ENCODE data around the gene AP3D1. TPM values are rescaled to one million over a fixed set of nuclear protein-coding genes. Genes with fewer than 3 reads are reported as not detected.

AP3D1 gene
- total RNA-seq, 1 donor from 2014 or later = 146 TPM

- no peak overlapping the region for H3K4me3 Mint-ChIP-seq
- H3K27me3 Mint-ChIP-seq (ENCODE audit: low read depth) = no peaks in the 10 kb centered on the region
- H3K4me1 Mint-ChIP-seq = peaks cover 5% of the 10 kb centered on the region
- DNase-seq (ENCODE audit: low read depth, low spot score) = no peak
- no peak overlapping the region for H3K27ac Mint-ChIP-seq (ENCODE audit: unreplicated experiment)
- no peaks in the 10 kb centered on the region for H3K9me3 Mint-ChIP-seq
- peaks cover 14% of the 10 kb centered on the region for H3K36me3 Mint-ChIP-seq (ENCODE audit: low read depth)
- no peak for TF ChIP-seq CTCF (conservative IDR thresholded peaks at IDR 0.05)
These were observed 80.2 kb downstream of the AP3D1 start for GRCh38 chr19:2070986-2071673.

- peaks cover 5% of the 10 kb centered on the region for H3K4me1 Mint-ChIP-seq
- no peak for TF ChIP-seq CTCF (conservative IDR thresholded peaks at IDR 0.05)
- H3K4me3 Mint-ChIP-seq = no peak overlapping the region
- no peaks in the 10 kb centered on the region for H3K27me3 Mint-ChIP-seq (ENCODE audit: low read depth)
- no peak overlapping the region for H3K27ac Mint-ChIP-seq (ENCODE audit: unreplicated experiment)
- H3K9me3 Mint-ChIP-seq = no peaks in the 10 kb centered on the region
- no peak for DNase-seq (ENCODE audit: low read depth, low spot score)
- H3K36me3 Mint-ChIP-seq (ENCODE audit: low read depth) = peaks cover 14% of the 10 kb centered on the region
These were observed 80.9 kb downstream of the AP3D1 start for GRCh38 chr19:2070436-2070827.

GRCh38 chr19:2064788-2065524, 86.4 kb downstream of the AP3D1 start:
- H3K36me3 Mint-ChIP-seq (ENCODE audit: low read depth) = no peaks in the 10 kb centered on the region
- no peaks in the 10 kb centered on the region for H3K27me3 Mint-ChIP-seq (ENCODE audit: low read depth)
- no peak for TF ChIP-seq CTCF (conservative IDR thresholded peaks at IDR 0.05)
- no peaks in the 10 kb centered on the region for H3K9me3 Mint-ChIP-seq
- peak overlapping the region; percentile 49 for H3K4me3 Mint-ChIP-seq
- DNase-seq (ENCODE audit: low read depth, low spot score) = no peak
- H3K4me1 Mint-ChIP-seq = peaks cover 41% of the 10 kb centered on the region
- no peak overlapping the region for H3K27ac Mint-ChIP-seq (ENCODE audit: unreplicated experiment)

GRCh38 chr19:2064395-2064787, 87.0 kb downstream of the AP3D1 start:
- TF ChIP-seq CTCF (conservative IDR thresholded peaks at IDR 0.05) = no peak
- DNase-seq (ENCODE audit: low read depth, low spot score) = no peak
- Mint-ChIP-seq H3K9me3 (no peaks in the 10 kb centered on the region), H3K27me3 (ENCODE audit: low read depth) (no peaks in the 10 kb centered on the region), H3K4me3 (peak overlapping the region; percentile 49), H3K27ac (ENCODE audit: unreplicated experiment) (no peak overlapping the region), H3K36me3 (ENCODE audit: low read depth) (no peaks in the 10 kb centered on the region), H3K4me1 (peaks cover 39% of the 10 kb centered on the region)

GRCh38 chr19:2063824-2064223, 87.5 kb downstream of the AP3D1 start:
- TF ChIP-seq CTCF (conservative IDR thresholded peaks at IDR 0.05) = no peak

More at GRCh38 chr19:2063824-2064223, 87.5 kb downstream of the AP3D1 start:
- Mint-ChIP-seq H3K27ac (ENCODE audit: unreplicated experiment) (no peak overlapping the region), H3K36me3 (ENCODE audit: low read depth) (no peaks in the 10 kb centered on the region), H3K4me1 (peaks cover 43% of the 10 kb centered on the region), H3K27me3 (ENCODE audit: low read depth) (no peaks in the 10 kb centered on the region), H3K9me3 (no peaks in the 10 kb centered on the region), H3K4me3 (peak overlapping the region; percentile 54)
- DNase-seq (ENCODE audit: low read depth, low spot score) = no peak

Data from neural crest cell (in vitro differentiated cells).